CD4-positive, alpha-beta memory T cell (primary cell): ENCODE measurements around the gene PDE4B. TPM values are rescaled to one million over a fixed set of nuclear protein-coding genes. Genes with fewer than 3 reads are reported as not detected.

Source experiments
- CTCF ChIA-PET: fragments of 350-600 bp; sonication (Branson Sonifier 250); formaldehyde crosslinking; loops from one replicate; lab custom pipeline; 2021; ENCODE audit warnings: inconsistent platforms; ENCODE audit not compliant: partially characterized antibody; lab: Charles Lee
- POLR2A ChIA-PET: fragments of 350-600 bp; sonication (Branson Sonifier 250); formaldehyde crosslinking; loops from one replicate; lab custom pipeline; 2021; ENCODE audit not compliant: partially characterized antibody; lab: Charles Lee
- DNase-seq, 5 donors: peaks; one replicate each; pipeline versions ENCODE4 v3.0.0 to v3.0.0-alpha.2; 2020 to 2022; ENCODE audit warnings: mixed read lengths in 1 of 5
- H3K27ac ChIP-seq: one replicate; pipeline ENCODE4 v1.7.0; 2013; ENCODE audit warnings: low read depth, low read length
- H3K27me3 ChIP-seq: 2 replicates; pipeline ENCODE4 v1.7.0; 2013; ENCODE audit warnings: mild to moderate bottlenecking, low read length, moderate library complexity; ENCODE audit not compliant: insufficient read depth
- H3K36me3 ChIP-seq: 2 replicates; pipeline ENCODE4 v1.7.0; 2013; ENCODE audit warnings: mild to moderate bottlenecking, low read length, moderate library complexity; ENCODE audit not compliant: insufficient read depth
- H3K4me1 ChIP-seq: 2 replicates; pipeline ENCODE4 v1.7.0; 2013; ENCODE audit warnings: mild to moderate bottlenecking, low read length, moderate library complexity; ENCODE audit not compliant: insufficient read depth
- H3K4me3 ChIP-seq, 2 donors: one replicate each; pipeline ENCODE4 v1.7.0; 2013; ENCODE audit warnings: low read length in 2 of 2, mild to moderate bottlenecking in 1 of 2
- H3K9me3 ChIP-seq, 2 donors: one replicate each; pipeline ENCODE4 v1.7.0; 2013; ENCODE audit warnings: low read length in 2 of 2, control low read depth in 1 of 2; ENCODE audit not compliant: control insufficient read depth in 1 of 2
- H3K27ac Mint-ChIP-seq, 7 donors: one replicate each; pipeline ENCODE4 v1.8.0; 2020 to 2021; ENCODE audit warnings: mixed read lengths in 7 of 7, mild to moderate bottlenecking in 6 of 7, inconsistent platforms in 3 of 7, moderate library complexity in 3 of 7
- H3K27me3 Mint-ChIP-seq, 2 donors: one replicate each; pipeline ENCODE4 v1.8.0; 2020 to 2021; ENCODE audit warnings: mixed read lengths in 2 of 2
- H3K36me3 Mint-ChIP-seq, 2 donors: one replicate each; pipeline ENCODE4 v1.8.0; 2020 to 2021; ENCODE audit warnings: mixed read lengths in 2 of 2, inconsistent platforms in 1 of 2, mild to moderate bottlenecking in 1 of 2
- H3K4me1 Mint-ChIP-seq, 4 donors: one replicate each; pipeline ENCODE4 v1.8.0; 2020 to 2021; ENCODE audit warnings: mixed read lengths in 4 of 4, mild to moderate bottlenecking in 1 of 4
- H3K4me3 Mint-ChIP-seq, 8 donors: one replicate each; pipeline ENCODE4 v1.8.0; 2020 to 2021; ENCODE audit warnings: mixed read lengths in 8 of 8, mild to moderate bottlenecking in 7 of 8, moderate library complexity in 6 of 8, inconsistent platforms in 3 of 8
- H3K9me3 Mint-ChIP-seq, 8 donors: one replicate each; pipeline ENCODE4 v1.8.0; 2020 to 2021; ENCODE audit warnings: mixed read lengths in 8 of 8, mild to moderate bottlenecking in 5 of 8, inconsistent platforms in 3 of 8, moderate library complexity in 1 of 8
- intact Hi-C: fragments of 100-400 bp; cut with micrococcal nuclease; formaldehyde crosslinking; loops from one replicate; pipeline ENCODE4 v1.15.1; 2023
- polyA plus RNA-seq, 2 donors: library from polyadenylated mRNA; unstranded; fragments of 300-500 nt; fragmentation: Illumina TruSeq; gene quantifications; one replicate each; pipeline ENCODE4 v1.2.3, GENCODE V29; 2021
- total RNA-seq, 2 experiments: library from RNA; stranded (reverse); gene quantifications; one replicate each; pipeline ENCODE4 v1.2.3, GENCODE V29; 2021

PDE4B gene
- total and polyA plus RNA-seq, 4 experiments from 2014 or later: 33.8 to 116 (median 40.7) TPM

- Mint-ChIP-seq H3K27me3 (peaks cover 2 to 3% of the 10 kb centered on the region in 2 donors), H3K4me3 (no peak overlapping the region), H3K27ac (no peak overlapping the region), H3K36me3 (no peaks in the 10 kb centered on the region), H3K9me3 (peaks cover 0 to 3% (median 0%) of the 10 kb centered on the region in 8 donors), H3K4me1 (no peaks in the 10 kb centered on the region)
- Histone ChIP-seq H3K27ac (no peak overlapping the region), H3K4me3 (no peak overlapping the region), H3K9me3 (no peaks in the 10 kb centered on the region), H3K27me3 (peaks cover 3% of the 10 kb centered on the region), H3K36me3 (no peaks in the 10 kb centered on the region), H3K4me1 (no peaks in the 10 kb centered on the region)
- CTCF ChIA-PET: no interaction called here
- intact Hi-C loops: no loop called here
- POLR2A ChIA-PET: no interaction called here
- no peak for DNase-seq
Measured at GRCh38 chr1:65825741-65826140, 33.0 kb downstream of the PDE4B start.

GRCh38 chr1:65826782-65827181, 34.1 kb downstream of the PDE4B start:
- no peak for DNase-seq
- Mint-ChIP-seq H3K4me1 (no peaks in the 10 kb centered on the region), H3K9me3 (peaks cover 0 to 3% (median 0%) of the 10 kb centered on the region in 8 donors), H3K4me3 (no peak overlapping the region), H3K27me3 (peaks cover 2 to 3% of the 10 kb centered on the region in 2 donors), H3K27ac (no peak overlapping the region), H3K36me3 (no peaks in the 10 kb centered on the region)
- H3K36me3 ChIP-seq: no peaks in the 10 kb centered on the region
- POLR2A ChIA-PET: no interaction called here
- peaks cover 3% of the 10 kb centered on the region for H3K27me3 ChIP-seq
- H3K9me3 ChIP-seq: no peaks in the 10 kb centered on the region
- no peak overlapping the region for H3K27ac ChIP-seq
- intact Hi-C loops: no loop called here
- H3K4me3 ChIP-seq: no peak overlapping the region
- H3K4me1 ChIP-seq: no peaks in the 10 kb centered on the region
- CTCF ChIA-PET: no interaction called here

GRCh38 chr1:65827346-65827745, 34.7 kb downstream of the PDE4B start:
- Mint-ChIP-seq H3K27ac (no peak overlapping the region), H3K36me3 (no peaks in the 10 kb centered on the region), H3K9me3 (peaks cover 0 to 3% (median 0%) of the 10 kb centered on the region in 8 donors), H3K4me1 (no peaks in the 10 kb centered on the region), H3K4me3 (no peak overlapping the region), H3K27me3 (peaks cover 2 to 3% of the 10 kb centered on the region in 2 donors)
- Histone ChIP-seq H3K9me3 (no peaks in the 10 kb centered on the region), H3K4me1 (no peaks in the 10 kb centered on the region), H3K36me3 (no peaks in the 10 kb centered on the region), H3K27me3 (peaks cover 3% of the 10 kb centered on the region), H3K4me3 (no peak overlapping the region), H3K27ac (no peak overlapping the region)
- no peak for DNase-seq
- ChIA-PET CTCF (no interaction called here), POLR2A (no interaction called here)
- intact Hi-C loops: no loop called here

- Histone ChIP-seq H3K4me3 (no peak overlapping the region), H3K4me1 (no peaks in the 10 kb centered on the region), H3K9me3 (no peaks in the 10 kb centered on the region), H3K36me3 (no peaks in the 10 kb centered on the region), H3K27ac (no peak overlapping the region), H3K27me3 (no peaks in the 10 kb centered on the region)
- CTCF ChIA-PET: interaction anchor here (0.9 kb wide), 1 partner anchor 13 kb away, joined by 3 read pairs; no protein-coding TSS in a partner anchor
- no peaks in the 10 kb centered on the region for H3K36me3 Mint-ChIP-seq
- H3K27me3 Mint-ChIP-seq: peaks cover under 1 to 2% of the 10 kb centered on the region in 2 donors
- DNase-seq: no peak
- intact Hi-C loops: no loop called here
- no peak overlapping the region for H3K4me3 Mint-ChIP-seq
- no peak overlapping the region for H3K27ac Mint-ChIP-seq
- no peaks in the 10 kb centered on the region for H3K9me3 Mint-ChIP-seq
- POLR2A ChIA-PET: no interaction called here
- no peaks in the 10 kb centered on the region for H3K4me1 Mint-ChIP-seq
Measured at GRCh38 chr1:65830306-65830705, 37.6 kb downstream of the PDE4B start.

GRCh38 chr1:65832296-65832695, 39.6 kb downstream of the PDE4B start:
- H3K27me3 Mint-ChIP-seq: no peaks in the 10 kb centered on the region
- H3K27me3 ChIP-seq: no peaks in the 10 kb centered on the region
- H3K36me3 ChIP-seq: no peaks in the 10 kb centered on the region
- H3K27ac Mint-ChIP-seq: no peak overlapping the region
- H3K36me3 Mint-ChIP-seq: no peaks in the 10 kb centered on the region
- intact Hi-C loops: no loop called here
- POLR2A ChIA-PET: no interaction called here
- H3K9me3 Mint-ChIP-seq: no peaks in the 10 kb centered on the region
- no peaks in the 10 kb centered on the region for H3K4me1 Mint-ChIP-seq
- no peak for DNase-seq
- H3K4me3 Mint-ChIP-seq: no peak overlapping the region
- H3K4me3 ChIP-seq: no peak overlapping the region
- no peaks in the 10 kb centered on the region for H3K9me3 ChIP-seq
- no peak overlapping the region for H3K27ac ChIP-seq
- no peaks in the 10 kb centered on the region for H3K4me1 ChIP-seq
- CTCF ChIA-PET: no interaction called here

GRCh38 chr1:65836686-65837085, 44.0 kb downstream of the PDE4B start:
- peaks cover 0 to 6% of the 10 kb centered on the region in 2 donors for H3K27me3 Mint-ChIP-seq
- H3K27ac Mint-ChIP-seq: no peak overlapping the region
- Histone ChIP-seq H3K27me3 (no peaks in the 10 kb centered on the region), H3K4me1 (no peaks in the 10 kb centered on the region), H3K36me3 (no peaks in the 10 kb centered on the region), H3K9me3 (no peaks in the 10 kb centered on the region), H3K4me3 (no peak overlapping the region), H3K27ac (no peak overlapping the region)
- no peaks in the 10 kb centered on the region for H3K4me1 Mint-ChIP-seq
- H3K4me3 Mint-ChIP-seq: no peak overlapping the region
- DNase-seq: no peak
- no peaks in the 10 kb centered on the region for H3K36me3 Mint-ChIP-seq
- CTCF ChIA-PET: no interaction called here
- intact Hi-C loops: no loop called here
- POLR2A ChIA-PET: no interaction called here
- H3K9me3 Mint-ChIP-seq: peaks cover 0 to 2% (median 0%) of the 10 kb centered on the region in 8 donors

- CTCF ChIA-PET: no interaction called here
- Mint-ChIP-seq H3K9me3 (peaks cover 0 to 2% (median 0%) of the 10 kb centered on the region in 8 donors), H3K27me3 (peaks cover 0 to 6% of the 10 kb centered on the region in 2 donors), H3K27ac (no peak overlapping the region), H3K4me1 (no peaks in the 10 kb centered on the region), H3K4me3 (no peak overlapping the region), H3K36me3 (no peaks in the 10 kb centered on the region)
- POLR2A ChIA-PET: no interaction called here
- no peaks in the 10 kb centered on the region for H3K36me3 ChIP-seq
- no peak overlapping the region for H3K4me3 ChIP-seq
- no peaks in the 10 kb centered on the region for H3K4me1 ChIP-seq
- H3K27me3 ChIP-seq: no peaks in the 10 kb centered on the region
- no peaks in the 10 kb centered on the region for H3K9me3 ChIP-seq
- intact Hi-C loops: no loop called here
- no peak for DNase-seq
- no peak overlapping the region for H3K27ac ChIP-seq
Measured at GRCh38 chr1:65840683-65841082, 48.0 kb downstream of the PDE4B start.

GRCh38 chr1:65844296-65844695, 51.6 kb downstream of the PDE4B start:
- Histone ChIP-seq H3K27me3 (no peaks in the 10 kb centered on the region), H3K4me1 (no peaks in the 10 kb centered on the region), H3K36me3 (no peaks in the 10 kb centered on the region), H3K27ac (no peak overlapping the region), H3K4me3 (no peak overlapping the region), H3K9me3 (no peaks in the 10 kb centered on the region)
- Mint-ChIP-seq H3K9me3 (peaks cover 0 to 12% (median 4%) of the 10 kb centered on the region in 8 donors), H3K36me3 (no peaks in the 10 kb centered on the region), H3K4me1 (no peaks in the 10 kb centered on the region), H3K27ac (no peak overlapping the region), H3K4me3 (no peak overlapping the region), H3K27me3 (peaks cover 0 to 6% of the 10 kb centered on the region in 2 donors)
- ChIA-PET POLR2A (no interaction called here), CTCF (interaction anchor here (1.4 kb wide), 1 partner anchor 14 kb away, joined by 3 read pairs; no protein-coding TSS in a partner anchor)
- intact Hi-C loops: no loop called here
- DNase-seq: no peak
